H9 (cell line): ENCODE results near the gene TOGARAM2. TPM values are rescaled to one million over a fixed set of nuclear protein-coding genes. Genes with fewer than 3 reads are reported as not detected.

Experiments
- DNase-seq: peaks from one replicate; pipeline ENCODE4 v3.0.0-alpha.2; 2017
- H2AFZ ChIP-seq: one replicate; pipeline ENCODE4 v1.6.1; 2013; ENCODE audit warnings: mild to moderate bottlenecking, low read length, control low read depth, moderate library complexity
- H2AK5ac ChIP-seq: 2 replicates; pipeline ENCODE4 v1.6.1; 2013; ENCODE audit warnings: low read length, control low read depth, mixed read lengths; ENCODE audit not compliant: insufficient read length
- H2BK120ac ChIP-seq: one replicate; pipeline ENCODE4 v1.6.1; 2013; ENCODE audit warnings: low read depth, mild to moderate bottlenecking, low read length, control low read depth, inconsistent platforms; ENCODE audit not compliant: poor library complexity, severe bottlenecking
- H2BK12ac ChIP-seq: 2 replicates; pipeline ENCODE4 v1.6.1; 2013; ENCODE audit warnings: low read length, control low read depth, mixed read lengths, low read depth; ENCODE audit not compliant: insufficient read length
- H2BK15ac ChIP-seq: 2 replicates; pipeline ENCODE4 v1.6.1; 2013; ENCODE audit warnings: low read depth, low read length, control low read depth
- H2BK20ac ChIP-seq: one replicate; pipeline ENCODE4 v1.6.1; 2013; ENCODE audit warnings: low read depth, mild to moderate bottlenecking, low read length, control low read depth, inconsistent platforms; ENCODE audit not compliant: poor library complexity, severe bottlenecking
- H2BK5ac ChIP-seq: 2 replicates; pipeline ENCODE4 v1.6.1; 2013; ENCODE audit warnings: low read length, control low read depth, mixed read lengths; ENCODE audit not compliant: insufficient read length
- H3K14ac ChIP-seq: 2 replicates; pipeline ENCODE4 v1.6.1; 2013; ENCODE audit warnings: low read length, control low read depth; ENCODE audit not compliant: insufficient read depth
- H3K18ac ChIP-seq: 2 replicates; pipeline ENCODE4 v1.6.1; 2013; ENCODE audit warnings: low read depth, mild to moderate bottlenecking, mixed read lengths, low read length, control low read depth; ENCODE audit not compliant: insufficient read length
- H3K23ac ChIP-seq: 2 replicates; pipeline ENCODE4 v1.6.1; 2013; ENCODE audit warnings: low read length, control low read depth, mixed read lengths, low read depth; ENCODE audit not compliant: insufficient read length
- H3K23me2 ChIP-seq: 2 replicates; pipeline ENCODE4 v1.6.1; 2013; ENCODE audit warnings: low read depth, mild to moderate bottlenecking, mixed read lengths, low read length, control low read depth; ENCODE audit not compliant: insufficient read length, poor library complexity, severe bottlenecking
- H3K27ac ChIP-seq: 2 replicates; pipeline ENCODE4 v1.5.1; 2013; ENCODE audit warnings: low read length, control low read depth, mixed read lengths, low read depth; ENCODE audit not compliant: insufficient read length
- H3K27me3 ChIP-seq: 2 replicates; pipeline ENCODE4 v1.6.1; 2013; ENCODE audit warnings: low read length, control low read depth, inconsistent platforms; ENCODE audit not compliant: insufficient read depth
- H3K4ac ChIP-seq: 2 replicates; pipeline ENCODE4 v1.6.1; 2013; ENCODE audit warnings: low read depth, mild to moderate bottlenecking, control low read depth, inconsistent platforms, low read length, moderate library complexity
- H3K4me1 ChIP-seq: 2 replicates; pipeline ENCODE4 v1.6.1; 2013; ENCODE audit warnings: low read length, control low read depth, inconsistent platforms; ENCODE audit not compliant: insufficient read depth
- H3K4me2 ChIP-seq: 2 replicates; pipeline ENCODE4 v1.6.1; 2013; ENCODE audit warnings: low read length, control low read depth, mixed read lengths; ENCODE audit not compliant: insufficient read length, insufficient read depth
- H3K56ac ChIP-seq: 2 replicates; pipeline ENCODE4 v1.6.1; 2013; ENCODE audit warnings: low read depth, mild to moderate bottlenecking, mixed read lengths, low read length, control low read depth; ENCODE audit not compliant: insufficient read length
- H3K79me1 ChIP-seq: 2 replicates; pipeline ENCODE4 v1.6.1; 2013; ENCODE audit warnings: low read depth, mild to moderate bottlenecking, moderate library complexity, low read length, control low read depth, inconsistent platforms; ENCODE audit not compliant: insufficient read depth, poor library complexity, severe bottlenecking
- H3K79me2 ChIP-seq: 2 replicates; pipeline ENCODE4 v1.6.1; 2013; ENCODE audit warnings: low read length, control low read depth, inconsistent platforms; ENCODE audit not compliant: insufficient read depth
- H3K9ac ChIP-seq: 2 replicates; pipeline ENCODE4 v1.6.1; 2013; ENCODE audit warnings: low read length, control low read depth, mixed read lengths; ENCODE audit not compliant: insufficient read length; ENCODE audit errors: extremely low read depth
- H3K9me3 ChIP-seq: one replicate; pipeline ENCODE4 v1.6.1; 2013; ENCODE audit warnings: low read depth, low read length, inconsistent platforms; ENCODE audit not compliant: control insufficient read depth
- H3T11ph ChIP-seq: one replicate; pipeline ENCODE4 v1.6.1; 2013; ENCODE audit warnings: mild to moderate bottlenecking, low read length, control low read depth, inconsistent platforms
- H4K20me1 ChIP-seq: one replicate; pipeline ENCODE4 v1.6.1; 2013; ENCODE audit not compliant: control insufficient read depth, insufficient read length, insufficient read depth
- H4K5ac ChIP-seq: 2 replicates; pipeline ENCODE4 v1.6.1; 2013; ENCODE audit warnings: low read depth, mild to moderate bottlenecking, mixed read lengths, low read length, control low read depth; ENCODE audit not compliant: insufficient read length
- H4K8ac ChIP-seq: replicated peaks from 2 replicates; pipeline ENCODE4 v1.6.1; 2013; ENCODE audit warnings: low read length, control low read depth, mixed read lengths, low read depth; ENCODE audit not compliant: insufficient read length
- H4K91ac ChIP-seq: 2 replicates; pipeline ENCODE4 v1.6.1; 2013; ENCODE audit warnings: low read depth, mild to moderate bottlenecking, moderate library complexity, mixed read lengths, low read length, control low read depth; ENCODE audit not compliant: insufficient read length
- H3K27ac Mint-ChIP-seq, 3 experiments: 2 replicates in 2 of 3; 3 replicates in 1 of 3; pipeline ENCODE4 v1.8.0; 2020 to 2021; ENCODE audit warnings: mixed read lengths in 3 of 3, mild to moderate bottlenecking in 1 of 3, moderate library complexity in 1 of 3
- H3K27me3 Mint-ChIP-seq: 2 replicates; pipeline ENCODE4 v1.8.0; 2021; ENCODE audit warnings: low read depth, mild to moderate bottlenecking, moderate library complexity, mixed read lengths
- H3K36me3 Mint-ChIP-seq, 3 experiments: 2 replicates in 2 of 3; 3 replicates in 1 of 3; pipeline ENCODE4 v1.8.0; 2020 to 2021; ENCODE audit warnings: low read depth in 3 of 3, mixed read lengths in 3 of 3; ENCODE audit not compliant: insufficient read depth in 1 of 3
- H3K4me1 Mint-ChIP-seq, 2 experiments: 2 replicates each; pipeline ENCODE4 v1.8.0; 2020; ENCODE audit warnings: mixed read lengths in 2 of 2
- H3K4me3 Mint-ChIP-seq, 2 experiments: 2 replicates in 1 of 2; 3 replicates in 1 of 2; pipeline ENCODE4 v1.8.0; 2020 to 2021; ENCODE audit warnings: mild to moderate bottlenecking in 2 of 2, mixed read lengths in 2 of 2, moderate library complexity in 1 of 2
- H3K9me3 Mint-ChIP-seq, 2 experiments: 2 replicates in 1 of 2; 3 replicates in 1 of 2; pipeline ENCODE4 v1.8.0; 2020; ENCODE audit warnings: mild to moderate bottlenecking in 2 of 2, mixed read lengths in 2 of 2, moderate library complexity in 1 of 2
- CTCF ChIP-seq: fragments of 200-600 bp; sonication (generic); conservative IDR thresholded peaks from 3 replicates; pipeline ENCODE4 v1.8.0; 2021; ENCODE audit warnings: antibody characterized with exemption, mild to moderate bottlenecking
- WGBS: extraction: QIAGEN DNeasy Blood & Tissue Kit; methylation state at CpG from one replicate; pipeline ENCODE4 v1.1.7; 2013; ENCODE audit warnings: missing lambda C conversion rate, low lambda C conversion rate, mixed read lengths; ENCODE audit not compliant: insufficient read length; ENCODE audit errors: extremely low coverage; 5-methylcytosine and 5-hydroxymethylcytosine counted together
- total RNA-seq: library from RNA; stranded (reverse); gene quantifications from 2 replicates; pipeline ENCODE4 v1.2.1, GENCODE V29; 2021

TOGARAM2 gene
- total RNA-seq, 1 experiment from 2014 or later, result 0.83 TPM

- TF ChIP-seq CTCF, result peak; percentile 12; the same call in 2 of the 3 replicates
- H4K5ac ChIP-seq, result no peak overlapping the region
- no peak overlapping the region for H3K4me2 ChIP-seq
- H3K14ac ChIP-seq, result no peak overlapping the region
- no peaks in the 10 kb centered on the region for H4K20me1 ChIP-seq
- no peak overlapping the region for H2BK20ac ChIP-seq
- Mint-ChIP-seq H3K4me3 (no peak overlapping the region), H3K4me1 (peaks cover 23 to 24% of the 10 kb centered on the region in 2 experiments), H3K36me3 (no peaks in the 10 kb centered on the region), H3K27ac (peak overlapping the region in 1 of 3 experiments; percentile 56; a peak in 1 of 7 replicates), H3K27me3 (peaks cover 2% of the 10 kb centered on the region), H3K9me3 (0 out of 5 replicates have a peak, but pooled peaks cover 0 to under 1% of the 10 kb centered on the region in 2 experiments)
- DNase-seq, result no peak
- H3K27ac ChIP-seq, result no peak overlapping the region
- no peak overlapping the region for H2BK15ac ChIP-seq
- H2BK120ac ChIP-seq, result no peak overlapping the region
- H3K79me1 ChIP-seq, result no peaks in the 10 kb centered on the region
- no peak overlapping the region for H3K9ac ChIP-seq
- no peak overlapping the region for H4K8ac ChIP-seq
- no peak overlapping the region for H2BK12ac ChIP-seq
- H3K9me3 ChIP-seq, result no peaks in the 10 kb centered on the region
- no peak overlapping the region for H3K4ac ChIP-seq
- no peak overlapping the region for H3K56ac ChIP-seq
- no peak overlapping the region for H3K23ac ChIP-seq
- H2AK5ac ChIP-seq, result no peak overlapping the region
- WGBS, result no CpG with 5 or more reads among the region's 13 CpGs
- no peak overlapping the region for H3T11ph ChIP-seq
- no peak overlapping the region for H4K91ac ChIP-seq
- H3K27me3 ChIP-seq, result no peaks in the 10 kb centered on the region
- no peak overlapping the region for H2BK5ac ChIP-seq
- H3K79me2 ChIP-seq, result no peaks in the 10 kb centered on the region
- H3K23me2 ChIP-seq, result no peaks in the 10 kb centered on the region
- no peak overlapping the region for H2AFZ ChIP-seq
- no peaks in the 10 kb centered on the region; the same call in 1 of the 2 replicates for H3K4me1 ChIP-seq
- H3K18ac ChIP-seq, result no peak overlapping the region
Measured at GRCh38 chr2:29014811-29015421, 33.8 kb downstream of the TOGARAM2 start.
